ENCODE results near the gene TJAP1. TPM values are rescaled to one million over a fixed set of nuclear protein-coding genes. Genes with fewer than 3 reads are reported as not detected.

TJAP1 gene
- polyA plus RNA-seq, 2 donors, result 10.5 to 15.1 TPM

GRCh38 chr6:43436577-43437282 is 40.6 kb upstream of the TJAP1 start:
- H3K27me3 ChIP-seq (ENCODE audit: control insufficient read depth in 1 of 2, insufficient read depth in 2 of 2, low read length in 2 of 2), result no peaks in the 10 kb centered on the region
- peaks cover 5 to 34% of the 10 kb centered on the region in 2 donors for H3K4me1 ChIP-seq (ENCODE audit: control insufficient read depth in 2 of 2, insufficient read depth in 2 of 2, low read length in 1 of 2)
- H3K27ac ChIP-seq (ENCODE audit: low read depth in 2 of 2, low read length in 1 of 2), result peak overlapping the region; percentile 92 to 94
- WGBS, 2 donors, result 20 to 28% methylated on average over 5 of the region's 5 CpGs
- H3K36me3 ChIP-seq (ENCODE audit: control insufficient read depth in 2 of 2, insufficient read depth in 2 of 2, low read length in 1 of 2), result peaks cover 0 to 30% of the 10 kb centered on the region in 2 donors
- H3K4me3 ChIP-seq (ENCODE audit: low read depth in 1 of 2, low read length in 2 of 2), result no peak overlapping the region
- no peaks in the 10 kb centered on the region for H3K9me3 ChIP-seq (ENCODE audit: control insufficient read depth in 2 of 2, insufficient read depth in 1 of 2, low read depth in 1 of 2, low read length in 1 of 2)

- Histone ChIP-seq H3K4me3 (ENCODE audit: low read depth in 1 of 2, low read length in 2 of 2) (no peak overlapping the region), H3K36me3 (ENCODE audit: control insufficient read depth in 2 of 2, insufficient read depth in 2 of 2, low read length in 1 of 2) (peaks cover 0 to 24% of the 10 kb centered on the region in 2 donors), H3K4me1 (ENCODE audit: control insufficient read depth in 2 of 2, insufficient read depth in 2 of 2, low read length in 1 of 2) (peaks cover 5 to 31% of the 10 kb centered on the region in 2 donors), H3K9me3 (ENCODE audit: control insufficient read depth in 2 of 2, insufficient read depth in 1 of 2, low read depth in 1 of 2, low read length in 1 of 2) (no peaks in the 10 kb centered on the region), H3K27me3 (ENCODE audit: control insufficient read depth in 1 of 2, insufficient read depth in 2 of 2, low read length in 2 of 2) (no peaks in the 10 kb centered on the region), H3K27ac (ENCODE audit: low read depth in 2 of 2, low read length in 1 of 2) (peak overlapping the region; percentile 85 to 92)
- WGBS, 2 donors, result 68% methylated on average over 4 of the region's 4 CpGs
These were observed 39.7 kb upstream of the TJAP1 start for GRCh38 chr6:43437700-43438099.

GRCh38 chr6:43442935-43443334 is 34.4 kb upstream of the TJAP1 start:
- Histone ChIP-seq H3K36me3 (ENCODE audit: control insufficient read depth in 2 of 2, insufficient read depth in 2 of 2, low read length in 1 of 2) (peaks cover 19 to 51% of the 10 kb centered on the region in 2 donors), H3K4me3 (ENCODE audit: low read depth in 1 of 2, low read length in 2 of 2) (no peak overlapping the region), H3K27ac (ENCODE audit: low read depth in 2 of 2, low read length in 1 of 2) (no peak overlapping the region), H3K4me1 (ENCODE audit: control insufficient read depth in 2 of 2, insufficient read depth in 2 of 2, low read length in 1 of 2) (peaks cover 0 to 8% of the 10 kb centered on the region in 2 donors), H3K9me3 (ENCODE audit: control insufficient read depth in 2 of 2, insufficient read depth in 1 of 2, low read depth in 1 of 2, low read length in 1 of 2) (no peaks in the 10 kb centered on the region), H3K27me3 (ENCODE audit: control insufficient read depth in 1 of 2, insufficient read depth in 2 of 2, low read length in 2 of 2) (no peaks in the 10 kb centered on the region)
- 89 to 92% methylated on average over 14 of the region's 14 CpGs for WGBS, 2 donors

- Histone ChIP-seq H3K27ac (ENCODE audit: low read depth in 2 of 2, low read length in 1 of 2) (no peak overlapping the region), H3K9me3 (ENCODE audit: control insufficient read depth in 2 of 2, insufficient read depth in 1 of 2, low read depth in 1 of 2, low read length in 1 of 2) (no peaks in the 10 kb centered on the region), H3K36me3 (ENCODE audit: control insufficient read depth in 2 of 2, insufficient read depth in 2 of 2, low read length in 1 of 2) (peaks cover 22 to 53% of the 10 kb centered on the region in 2 donors), H3K4me3 (ENCODE audit: low read depth in 1 of 2, low read length in 2 of 2) (no peak overlapping the region), H3K27me3 (ENCODE audit: control insufficient read depth in 1 of 2, insufficient read depth in 2 of 2, low read length in 2 of 2) (no peaks in the 10 kb centered on the region), H3K4me1 (ENCODE audit: control insufficient read depth in 2 of 2, insufficient read depth in 2 of 2, low read length in 1 of 2) (no peaks in the 10 kb centered on the region)
- 78 to 81% methylated on average over 10 of the region's 10 CpGs for WGBS, 2 donors
These were observed 33.3 kb upstream of the TJAP1 start for GRCh38 chr6:43444036-43444435.

- Histone ChIP-seq H3K36me3 (ENCODE audit: control insufficient read depth in 2 of 2, insufficient read depth in 2 of 2, low read length in 1 of 2) (peaks cover 25 to 59% of the 10 kb centered on the region in 2 donors), H3K4me3 (ENCODE audit: low read depth in 1 of 2, low read length in 2 of 2) (no peak overlapping the region), H3K9me3 (ENCODE audit: control insufficient read depth in 2 of 2, insufficient read depth in 1 of 2, low read depth in 1 of 2, low read length in 1 of 2) (no peaks in the 10 kb centered on the region), H3K27me3 (ENCODE audit: control insufficient read depth in 1 of 2, insufficient read depth in 2 of 2, low read length in 2 of 2) (no peaks in the 10 kb centered on the region), H3K4me1 (ENCODE audit: control insufficient read depth in 2 of 2, insufficient read depth in 2 of 2, low read length in 1 of 2) (no peaks in the 10 kb centered on the region), H3K27ac (ENCODE audit: low read depth in 2 of 2, low read length in 1 of 2) (no peak overlapping the region)
- 87 to 89% methylated on average over 8 of the region's 8 CpGs for WGBS, 2 donors
These were observed 32.8 kb upstream of the TJAP1 start for GRCh38 chr6:43444582-43444981.

- peaks cover 29 to 67% of the 10 kb centered on the region in 2 donors for H3K36me3 ChIP-seq (ENCODE audit: control insufficient read depth in 2 of 2, insufficient read depth in 2 of 2, low read length in 1 of 2)
- no peaks in the 10 kb centered on the region for H3K4me1 ChIP-seq (ENCODE audit: control insufficient read depth in 2 of 2, insufficient read depth in 2 of 2, low read length in 1 of 2)
- no peak overlapping the region for H3K27ac ChIP-seq (ENCODE audit: low read depth in 2 of 2, low read length in 1 of 2)
- no peak overlapping the region for H3K4me3 ChIP-seq (ENCODE audit: low read depth in 1 of 2, low read length in 2 of 2)
- no peaks in the 10 kb centered on the region for H3K27me3 ChIP-seq (ENCODE audit: control insufficient read depth in 1 of 2, insufficient read depth in 2 of 2, low read length in 2 of 2)
- no peaks in the 10 kb centered on the region for H3K9me3 ChIP-seq (ENCODE audit: control insufficient read depth in 2 of 2, insufficient read depth in 1 of 2, low read depth in 1 of 2, low read length in 1 of 2)
- WGBS, 2 donors, result 68 to 77% methylated on average over 16 of the region's 16 CpGs
These were observed 31.8 kb upstream of the TJAP1 start for GRCh38 chr6:43445576-43445975.

- 90 to 95% methylated on average over 16 of the region's 16 CpGs for WGBS, 2 donors
- H3K27ac ChIP-seq (ENCODE audit: low read depth in 2 of 2, low read length in 1 of 2), result no peak overlapping the region
- H3K36me3 ChIP-seq (ENCODE audit: control insufficient read depth in 2 of 2, insufficient read depth in 2 of 2, low read length in 1 of 2), result peaks cover 29 to 70% of the 10 kb centered on the region in 2 donors
- H3K9me3 ChIP-seq (ENCODE audit: control insufficient read depth in 2 of 2, insufficient read depth in 1 of 2, low read depth in 1 of 2, low read length in 1 of 2), result no peaks in the 10 kb centered on the region
- H3K4me1 ChIP-seq (ENCODE audit: control insufficient read depth in 2 of 2, insufficient read depth in 2 of 2, low read length in 1 of 2), result no peaks in the 10 kb centered on the region
- no peak overlapping the region for H3K4me3 ChIP-seq (ENCODE audit: low read depth in 1 of 2, low read length in 2 of 2)
- H3K27me3 ChIP-seq (ENCODE audit: control insufficient read depth in 1 of 2, insufficient read depth in 2 of 2, low read length in 2 of 2), result no peaks in the 10 kb centered on the region
These were observed 29.8 kb upstream of the TJAP1 start for GRCh38 chr6:43447604-43448003.

- Histone ChIP-seq H3K27me3 (ENCODE audit: control insufficient read depth in 1 of 2, insufficient read depth in 2 of 2, low read length in 2 of 2) (no peaks in the 10 kb centered on the region), H3K36me3 (ENCODE audit: control insufficient read depth in 2 of 2, insufficient read depth in 2 of 2, low read length in 1 of 2) (peaks cover 18 to 61% of the 10 kb centered on the region in 2 donors), H3K9me3 (ENCODE audit: control insufficient read depth in 2 of 2, insufficient read depth in 1 of 2, low read depth in 1 of 2, low read length in 1 of 2) (no peaks in the 10 kb centered on the region), H3K27ac (ENCODE audit: low read depth in 2 of 2, low read length in 1 of 2) (no peak overlapping the region), H3K4me1 (ENCODE audit: control insufficient read depth in 2 of 2, insufficient read depth in 2 of 2, low read length in 1 of 2) (no peaks in the 10 kb centered on the region), H3K4me3 (ENCODE audit: low read depth in 1 of 2, low read length in 2 of 2) (no peak overlapping the region)
- WGBS, 2 donors, result 76 to 79% methylated on average over 4 of the region's 4 CpGs
These were observed 28.5 kb upstream of the TJAP1 start for GRCh38 chr6:43448916-43449315.

- H3K9me3 ChIP-seq (ENCODE audit: control insufficient read depth in 2 of 2, insufficient read depth in 1 of 2, low read depth in 1 of 2, low read length in 1 of 2), result no peaks in the 10 kb centered on the region
- no peaks in the 10 kb centered on the region for H3K27me3 ChIP-seq (ENCODE audit: control insufficient read depth in 1 of 2, insufficient read depth in 2 of 2, low read length in 2 of 2)
- peaks cover 15 to 45% of the 10 kb centered on the region in 2 donors for H3K36me3 ChIP-seq (ENCODE audit: control insufficient read depth in 2 of 2, insufficient read depth in 2 of 2, low read length in 1 of 2)
- 77 to 81% methylated on average over 13 of the region's 13 CpGs for WGBS, 2 donors
- H3K4me3 ChIP-seq (ENCODE audit: low read depth in 1 of 2, low read length in 2 of 2), result no peak overlapping the region
- no peak overlapping the region for H3K27ac ChIP-seq (ENCODE audit: low read depth in 2 of 2, low read length in 1 of 2)
- H3K4me1 ChIP-seq (ENCODE audit: control insufficient read depth in 2 of 2, insufficient read depth in 2 of 2, low read length in 1 of 2), result peaks cover 2 to 4% of the 10 kb centered on the region in 2 donors
These were observed 26.7 kb upstream of the TJAP1 start for GRCh38 chr6:43450699-43451131.

GRCh38 chr6:43451348-43451747 is 26.0 kb upstream of the TJAP1 start:
- WGBS, 2 donors, result 65 to 68% methylated on average over 4 of the region's 4 CpGs
- H3K36me3 ChIP-seq (ENCODE audit: control insufficient read depth in 2 of 2, insufficient read depth in 2 of 2, low read length in 1 of 2), result peaks cover 15 to 39% of the 10 kb centered on the region in 2 donors

More at GRCh38 chr6:43451348-43451747, 26.0 kb upstream of the TJAP1 start:
- H3K4me3 ChIP-seq (ENCODE audit: low read depth in 1 of 2, low read length in 2 of 2), result no peak overlapping the region
- H3K4me1 ChIP-seq (ENCODE audit: control insufficient read depth in 2 of 2, insufficient read depth in 2 of 2, low read length in 1 of 2), result peaks cover 2 to 4% of the 10 kb centered on the region in 2 donors
- H3K27ac ChIP-seq (ENCODE audit: low read depth in 2 of 2, low read length in 1 of 2), result no peak overlapping the region
- H3K9me3 ChIP-seq (ENCODE audit: control insufficient read depth in 2 of 2, insufficient read depth in 1 of 2, low read depth in 1 of 2, low read length in 1 of 2), result no peaks in the 10 kb centered on the region
- no peaks in the 10 kb centered on the region for H3K27me3 ChIP-seq (ENCODE audit: control insufficient read depth in 1 of 2, insufficient read depth in 2 of 2, low read length in 2 of 2)
